HEK293T (cell line): Measurements from ENCODE around the gene STAT4.

Experiments
- BHLHE40 ChIP-seq: fragments of 450-650 bp; IDR thresholded peaks from 2 replicates; pipeline ENCODE4 v1.6.1; 2016; ENCODE audit warnings: mild to moderate bottlenecking, moderate library complexity, borderline replicate concordance
- ELF4 ChIP-seq: fragments of 450-650 bp; IDR thresholded peaks from 2 replicates; pipeline ENCODE4 v1.6.1; 2017; ENCODE audit warnings: antibody characterized with exemption
- FOXA1 ChIP-seq: fragments of 450-650 bp; IDR thresholded peaks from 2 replicates; pipeline ENCODE4 v1.6.1; 2016; ENCODE audit warnings: mild to moderate bottlenecking
- FOXK2 ChIP-seq: fragments of 450-650 bp; IDR thresholded peaks from 2 replicates; pipeline ENCODE4 v1.6.1; 2016; ENCODE audit warnings: mild to moderate bottlenecking
- HDGF ChIP-seq: fragments of 450-650 bp; IDR thresholded peaks from 2 replicates; pipeline ENCODE4 v1.6.1; 2017; ENCODE audit warnings: antibody characterized with exemption, borderline replicate concordance
- L3MBTL2 ChIP-seq: fragments of 450-650 bp; conservative IDR thresholded peaks from 2 replicates; pipeline ENCODE4 v1.6.1; 2016; ENCODE audit warnings: mild to moderate bottlenecking
- SUZ12 ChIP-seq: fragments of 450-650 bp; IDR thresholded peaks from 2 replicates; pipeline ENCODE4 v1.6.1; 2016; ENCODE audit warnings: mild to moderate bottlenecking
- TARDBP ChIP-seq: fragments of 450-650 bp; IDR thresholded peaks from 2 replicates; pipeline ENCODE4 v1.6.1; 2016
- ZNF384 ChIP-seq: fragments of 450-650 bp; IDR thresholded peaks from 2 replicates; pipeline ENCODE4 v1.6.1; 2016

DNA sequence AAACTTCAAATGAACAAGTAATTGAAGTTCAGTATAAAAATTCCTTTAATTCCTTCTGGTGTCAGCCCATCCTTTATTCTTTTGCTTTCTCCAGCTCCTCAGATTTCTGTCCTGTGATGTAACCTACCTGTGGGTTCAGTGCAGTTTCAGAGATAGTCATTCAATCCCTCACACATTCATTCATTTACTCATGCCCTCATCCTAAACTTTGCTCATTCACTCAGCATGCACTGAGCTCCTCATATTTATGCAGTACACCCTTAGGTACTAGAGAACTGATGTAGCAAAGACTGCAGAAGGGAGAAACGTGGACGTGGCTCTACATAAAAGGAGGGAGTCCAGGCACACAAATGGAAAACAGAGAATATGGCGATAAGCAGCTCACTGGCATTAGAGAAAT is 91.5 kb downstream of the STAT4 start:
- no peak for TF ChIP-seq ELF4
- no peak for TF ChIP-seq ZNF384
- no peak for TF ChIP-seq BHLHE40
- TF ChIP-seq FOXA1, result no peak
- no peak for TF ChIP-seq SUZ12
- TF ChIP-seq L3MBTL2, result no peak
- TF ChIP-seq TARDBP, result no peak
- no peak for TF ChIP-seq FOXK2
- TF ChIP-seq HDGF, result no peak
